Heart left ventricle (tissue), 13 donors: ENCODE measurements around the gene KCNMA1.

Experiments
- CTCF ChIP-seq, 12 donors: fragments of 200-600 bp; sonication (generic) in 4 of 12; IDR thresholded peaks; one replicate each; pipeline versions ENCODE4 v1.5.0 to v1.8.0; 2018 to 2022; ENCODE audit warnings: antibody characterized with exemption in 12 of 12, mild to moderate bottlenecking in 5 of 12
- POLR2A ChIP-seq, 2 donors: fragments of 450-650 bp; IDR thresholded peaks; one replicate each; pipeline ENCODE4 v1.6.1; 2017; ENCODE audit warnings: antibody characterized with exemption in 2 of 2, mild to moderate bottlenecking in 2 of 2, moderate library complexity in 2 of 2
- donor health status: ischemic (EF 13 %, LVEDD 7.1; RV severe dilation, severe dysfunction).
- donor health status: DM: no; HTN: yes; CAD: no.
- donor health status: DM: no; HTN: no; CAD: no.
- donor health status: ischemic (EF 25% LVEDD 6.9; RV normal size, moderate dysfunction).
- donor health status: ischemic (EF 25% LVEDD 5.7; RV mildly dilated, moderate dysfunction).
- donor health status: ischemic (EF 35%, LVEDD 5.7; RV mildly dilated, moderate dysfunction).
- donor health status: nonischemic (EF 11% LVEDD 7.7; RV severe dilation, severe dysfunction).
- donor health status: DM: yes; HTN: yes; CAD: no.
- donor health status: PGD.
- donor health status: ischemic (EF 29% LVEDD 5.4; RV normal size, mild dysfunction).
- donor health status: nonischemic (EF 23%, LVEDD 6.1; RV moderate dilation, normal function).

GRCh38 chr10:77636282-77636966 lies 1.2 kb downstream of the KCNMA1 start:
- TF ChIP-seq POLR2A (IDR thresholded peaks at IDR 0.05) (no peak), CTCF (IDR thresholded peaks at IDR 0.05) (no peak)
